ENCODE results near the gene SMYD2. TPM values are rescaled to one million over a fixed set of nuclear protein-coding genes. Genes with fewer than 3 reads are reported as not detected.
A peak's percentile ranks its signal among the peaks of the same experiment; 100 is the strongest.
"Not testable (repeated sequence)": the region's sequence is repeated elsewhere in the genome, so short reads cannot be mapped to it uniquely, and the experiment has no call there.

Gene SMYD2
- total RNA-seq, 2 donors from 2014 or later: 35.2 to 50.9 TPM

GRCh38 chr1:214260561-214261205 is 20.3 kb upstream of the SMYD2 start:
- Mint-ChIP-seq H3K9me3 (no peaks in the 10 kb centered on the region), H3K36me3 (ENCODE audit: low read depth) (no peaks in the 10 kb centered on the region), H3K27me3 (peaks cover 48% of the 10 kb centered on the region), H3K4me3 (no peak overlapping the region), H3K4me1 (peaks cover 9% of the 10 kb centered on the region), H3K27ac (no peak overlapping the region)
- no peak for ATAC-seq (replicated peaks)

- Mint-ChIP-seq H3K27me3 (peaks cover 48% of the 10 kb centered on the region), H3K27ac (no peak overlapping the region), H3K36me3 (ENCODE audit: low read depth) (no peaks in the 10 kb centered on the region), H3K9me3 (no peaks in the 10 kb centered on the region), H3K4me1 (peaks cover 9% of the 10 kb centered on the region), H3K4me3 (no peak overlapping the region)
- ATAC-seq (replicated peaks): peak; percentile 77
Observed at GRCh38 chr1:214261206-214262123, 19.5 kb upstream of the SMYD2 start.

- H3K4me1 Mint-ChIP-seq: peaks cover 8% of the 10 kb centered on the region
- no peaks in the 10 kb centered on the region for H3K36me3 Mint-ChIP-seq (ENCODE audit: low read depth)
- no peaks in the 10 kb centered on the region for H3K9me3 Mint-ChIP-seq
- no peak for ATAC-seq (replicated peaks)
- H3K27me3 Mint-ChIP-seq: peaks cover 35% of the 10 kb centered on the region
- no peak overlapping the region for H3K4me3 Mint-ChIP-seq
- H3K27ac Mint-ChIP-seq: no peak overlapping the region
Observed at GRCh38 chr1:214264196-214264595, 16.8 kb upstream of the SMYD2 start.

GRCh38 chr1:214264976-214265375 is 16.0 kb upstream of the SMYD2 start:
- H3K36me3 Mint-ChIP-seq (ENCODE audit: low read depth): no peaks in the 10 kb centered on the region
- ATAC-seq (replicated peaks): no peak
- no peak overlapping the region for H3K27ac Mint-ChIP-seq
- H3K4me1 Mint-ChIP-seq: no peaks in the 10 kb centered on the region
- peaks cover 31% of the 10 kb centered on the region for H3K27me3 Mint-ChIP-seq
- H3K4me3 Mint-ChIP-seq: no peak overlapping the region
- H3K9me3 Mint-ChIP-seq: no peaks in the 10 kb centered on the region

GRCh38 chr1:214270097-214270650 is 10.8 kb upstream of the SMYD2 start:
- Mint-ChIP-seq H3K27me3 (peaks cover 15% of the 10 kb centered on the region), H3K4me1 (no peaks in the 10 kb centered on the region), H3K4me3 (no peak overlapping the region), H3K27ac (no peak overlapping the region), H3K9me3 (no peaks in the 10 kb centered on the region), H3K36me3 (ENCODE audit: low read depth) (no peaks in the 10 kb centered on the region)
- no peak for ATAC-seq (replicated peaks)

- Mint-ChIP-seq H3K4me3 (no peak overlapping the region), H3K36me3 (ENCODE audit: low read depth) (no peaks in the 10 kb centered on the region)
- ATAC-seq (replicated peaks): no peak
Observed at GRCh38 chr1:214271174-214271858, 9.6 kb upstream of the SMYD2 start.

GRCh38 chr1:214271995-214272731 is 8.8 kb upstream of the SMYD2 start:
- Mint-ChIP-seq H3K9me3 (no peaks in the 10 kb centered on the region), H3K4me1 (no peaks in the 10 kb centered on the region), H3K36me3 (ENCODE audit: low read depth) (no peaks in the 10 kb centered on the region), H3K27me3 (peaks cover 9% of the 10 kb centered on the region), H3K4me3 (no peak overlapping the region), H3K27ac (no peak overlapping the region)
- peak; percentile 14 for ATAC-seq (replicated peaks)

More at GRCh38 chr1:214271174-214271858, 9.6 kb upstream of the SMYD2 start:
- Mint-ChIP-seq H3K4me1 (no peaks in the 10 kb centered on the region), H3K27me3 (peaks cover 9% of the 10 kb centered on the region), H3K27ac (no peak overlapping the region), H3K9me3 (no peaks in the 10 kb centered on the region)

- peak; percentile 31 for ATAC-seq (replicated peaks)
- Mint-ChIP-seq H3K4me3 (no peak overlapping the region), H3K36me3 (ENCODE audit: low read depth) (no peaks in the 10 kb centered on the region), H3K27ac (no peak overlapping the region), H3K27me3 (peaks cover 9% of the 10 kb centered on the region), H3K9me3 (no peaks in the 10 kb centered on the region), H3K4me1 (no peaks in the 10 kb centered on the region)
Observed at GRCh38 chr1:214272964-214273533, 7.9 kb upstream of the SMYD2 start.

- H3K36me3 Mint-ChIP-seq (ENCODE audit: low read depth); H3K27ac Mint-ChIP-seq; H3K4me1 Mint-ChIP-seq; H3K4me3 Mint-ChIP-seq; H3K9me3 Mint-ChIP-seq; H3K27me3 Mint-ChIP-seq; ATAC-seq (replicated peaks): not testable (repeated sequence)
Observed at GRCh38 chr1:214275700-214276099, 5.3 kb upstream of the SMYD2 start.

- H3K27me3 Mint-ChIP-seq: no peaks in the 10 kb centered on the region
- H3K36me3 Mint-ChIP-seq (ENCODE audit: low read depth): no peaks in the 10 kb centered on the region
- H3K27ac Mint-ChIP-seq: no peak overlapping the region
- peaks cover 6% of the 10 kb centered on the region for H3K4me1 Mint-ChIP-seq
- H3K9me3 Mint-ChIP-seq: no peaks in the 10 kb centered on the region
- no peak overlapping the region for H3K4me3 Mint-ChIP-seq
- ATAC-seq (replicated peaks): no peak
Observed at GRCh38 chr1:214276786-214277185, 4.2 kb upstream of the SMYD2 start.

GRCh38 chr1:214277704-214278635 is 3.0 kb upstream of the SMYD2 start:
- Mint-ChIP-seq H3K4me3 (no peak overlapping the region), H3K36me3 (ENCODE audit: low read depth) (no peaks in the 10 kb centered on the region)

GRCh38 chr1:214280386-214281020 is 456 bp upstream of the SMYD2 start:
- Mint-ChIP-seq H3K9me3 (no peaks in the 10 kb centered on the region), H3K4me3 (peak overlapping the region; percentile 92), H3K27me3 (no peaks in the 10 kb centered on the region), H3K36me3 (ENCODE audit: low read depth) (no peaks in the 10 kb centered on the region), H3K4me1 (peaks cover 20% of the 10 kb centered on the region), H3K27ac (peak overlapping the region; percentile 62)
- ATAC-seq (replicated peaks): peak; percentile 13

More at GRCh38 chr1:214277704-214278635, 3.0 kb upstream of the SMYD2 start:
- Mint-ChIP-seq H3K27me3 (no peaks in the 10 kb centered on the region), H3K9me3 (no peaks in the 10 kb centered on the region), H3K4me1 (peaks cover 11% of the 10 kb centered on the region), H3K27ac (no peak overlapping the region)
- no peak for ATAC-seq (replicated peaks)
